Middle frontal gyrus (tissue), 1 donor: ENCODE data around the gene LURAP1L.
"Not testable (repeated sequence)": the region's sequence is repeated elsewhere in the genome, so short reads cannot be mapped to it uniquely, and the experiment has no call there.

ENCODE experiments used
- DNase-seq: peaks from one replicate; pipeline ENCODE4 v3.0.0-alpha.2; 2015; ENCODE audit warnings: low spot score; ENCODE audit errors: extremely low spot score

Gene LURAP1L

GRCh38 chr9:12856603-12857002 is 81.8 kb downstream of the LURAP1L start:
- no peak for DNase-seq

GRCh38 chr9:12859704-12860251 is 85.0 kb downstream of the LURAP1L start:
- no peak for DNase-seq

- no peak for DNase-seq
Observed at GRCh38 chr9:12860998-12861397, 86.2 kb downstream of the LURAP1L start.

- no peak for DNase-seq
Observed at GRCh38 chr9:12862611-12863410, 88.0 kb downstream of the LURAP1L start.

- DNase-seq: no peak
Observed at GRCh38 chr9:12863618-12864017, 88.8 kb downstream of the LURAP1L start.

GRCh38 chr9:12865380-12865779 is 90.6 kb downstream of the LURAP1L start:
- not testable (repeated sequence) for DNase-seq
